Adrenal gland (tissue), 5 donors: ENCODE data around the gene TTLL11.

Experiments used
- POLR2A ChIP-seq, 2 donors: fragments of 450-650 bp; IDR thresholded peaks; one replicate each; pipeline ENCODE4 v1.6.1; 2017; ENCODE audit warnings: antibody characterized with exemption in 2 of 2, mild to moderate bottlenecking in 2 of 2, moderate library complexity in 1 of 2
- TF ChIP-seq, protein P1 (sequence below), 6 experiments: fragments of 450-650 bp in 4 of 6; fragments of 200-600 bp in 2 of 6; sonication (generic) in 1 of 6; IDR thresholded peaks; 1 replicate in 5 of 6; 2 replicates in 1 of 6; pipeline versions ENCODE4 v1.5.1 to v1.8.0; 2016 to 2021; ENCODE audit warnings: antibody characterized with exemption in 6 of 6, mild to moderate bottlenecking in 2 of 6, moderate library complexity in 1 of 6
- donor health status: DM: no; HTN: no; CAD: no.

DNA sequence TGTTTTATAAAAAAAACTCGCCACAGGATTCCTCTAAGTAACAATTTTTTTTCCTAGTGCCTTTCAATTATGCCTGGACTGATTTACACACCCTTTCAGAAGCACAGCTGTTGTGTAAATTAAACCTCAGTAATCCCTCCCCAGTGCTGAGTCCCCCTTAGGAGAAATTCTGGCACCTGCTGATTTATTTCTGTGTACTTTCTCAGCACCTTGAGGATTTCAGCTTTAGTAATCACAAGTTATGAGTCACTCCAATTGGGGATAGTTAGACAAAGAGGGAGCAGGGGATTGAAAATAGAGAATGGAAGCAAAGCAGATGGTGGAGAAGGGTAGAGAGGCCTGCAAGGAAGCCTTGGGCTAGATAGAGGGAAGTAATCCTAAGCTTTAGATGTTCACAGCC, 171.7 kb downstream of the TTLL11 start:
- TF ChIP-seq POLR2A (IDR thresholded peaks at IDR 0.05) = no peak
- TF ChIP-seq, protein P1, sequence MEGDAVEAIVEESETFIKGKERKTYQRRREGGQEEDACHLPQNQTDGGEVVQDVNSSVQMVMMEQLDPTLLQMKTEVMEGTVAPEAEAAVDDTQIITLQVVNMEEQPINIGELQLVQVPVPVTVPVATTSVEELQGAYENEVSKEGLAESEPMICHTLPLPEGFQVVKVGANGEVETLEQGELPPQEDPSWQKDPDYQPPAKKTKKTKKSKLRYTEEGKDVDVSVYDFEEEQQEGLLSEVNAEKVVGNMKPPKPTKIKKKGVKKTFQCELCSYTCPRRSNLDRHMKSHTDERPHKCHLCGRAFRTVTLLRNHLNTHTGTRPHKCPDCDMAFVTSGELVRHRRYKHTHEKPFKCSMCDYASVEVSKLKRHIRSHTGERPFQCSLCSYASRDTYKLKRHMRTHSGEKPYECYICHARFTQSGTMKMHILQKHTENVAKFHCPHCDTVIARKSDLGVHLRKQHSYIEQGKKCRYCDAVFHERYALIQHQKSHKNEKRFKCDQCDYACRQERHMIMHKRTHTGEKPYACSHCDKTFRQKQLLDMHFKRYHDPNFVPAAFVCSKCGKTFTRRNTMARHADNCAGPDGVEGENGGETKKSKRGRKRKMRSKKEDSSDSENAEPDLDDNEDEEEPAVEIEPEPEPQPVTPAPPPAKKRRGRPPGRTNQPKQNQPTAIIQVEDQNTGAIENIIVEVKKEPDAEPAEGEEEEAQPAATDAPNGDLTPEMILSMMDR (IDR thresholded peaks at IDR 0.05) = no peak
